ENCODE data around the gene USP48.
A peak's percentile ranks its signal among the peaks of the same experiment; 100 is the strongest.
"Not testable (repeated sequence)": the region's sequence is repeated elsewhere in the genome, so short reads cannot be mapped to it uniquely, and the experiment has no call there.

The USP48 gene

GRCh38 chr1:21799730-21800129, 16.8 kb upstream of the USP48 start:
- Mint-ChIP-seq H3K27ac (no peak overlapping the region), H3K36me3 (peaks cover 3 to 5% of the 10 kb centered on the region in 2 donors), H3K27me3 (peaks cover 0 to 4% of the 10 kb centered on the region in 2 donors), H3K4me3 (no peak overlapping the region), H3K4me1 (peaks cover 0 to 9% of the 10 kb centered on the region in 2 donors), H3K9me3 (peaks cover 4 to 7% of the 10 kb centered on the region in 2 donors)
- DNase-seq (no peak), ATAC-seq (replicated peaks) (no peak)

DNA sequence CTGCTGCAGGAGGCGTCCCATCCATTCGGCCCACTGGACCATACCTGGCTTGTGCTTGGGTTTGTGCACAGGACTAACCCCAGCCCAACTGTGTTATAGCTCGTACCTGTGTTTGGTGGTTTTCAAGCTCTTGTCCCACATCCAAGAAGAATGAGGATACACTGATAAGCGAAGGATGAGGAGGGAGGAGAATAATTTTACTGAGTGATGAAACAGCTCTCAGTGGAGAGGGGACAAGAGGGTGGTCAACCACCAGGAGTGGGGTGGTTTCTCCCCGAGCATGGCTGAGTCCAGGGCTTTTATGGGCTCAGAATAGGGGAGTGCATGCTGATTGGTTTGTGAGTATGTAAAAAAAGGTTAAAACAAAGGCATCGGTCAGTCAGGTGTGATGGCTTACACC, 12.1 kb upstream of the USP48 start:
- peaks cover 7 to 8% of the 10 kb centered on the region in 2 donors for H3K9me3 Mint-ChIP-seq
- peaks cover 0 to 9% of the 10 kb centered on the region in 2 donors for H3K4me1 Mint-ChIP-seq
- peaks cover 5 to 7% of the 10 kb centered on the region in 2 donors for H3K36me3 Mint-ChIP-seq
- H3K27ac Mint-ChIP-seq = no peak overlapping the region
- ATAC-seq (replicated peaks) (no peak), DNase-seq (no peak)
- no peak overlapping the region for H3K4me3 Mint-ChIP-seq
- H3K27me3 Mint-ChIP-seq = no peaks in the 10 kb centered on the region

DNA sequence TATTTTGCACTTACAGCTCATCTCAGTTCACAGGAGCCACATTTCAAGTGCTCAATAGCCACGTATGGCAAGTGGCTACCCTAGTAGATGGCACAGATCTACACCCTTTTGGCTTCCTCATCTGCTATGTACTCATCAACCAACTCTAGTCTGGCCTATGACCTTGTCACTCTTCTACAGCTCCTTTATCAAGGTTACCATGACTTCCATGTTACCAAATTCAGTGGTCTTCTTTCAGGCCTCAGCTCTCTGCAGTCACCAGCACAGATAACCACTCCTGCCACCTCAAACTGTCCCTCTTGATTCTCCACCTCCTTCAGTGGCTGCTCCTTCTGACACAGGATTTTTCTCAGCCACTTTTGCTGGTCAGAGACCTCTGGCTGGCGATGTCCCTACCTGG, 11.7 kb upstream of the USP48 start:
- no peak overlapping the region for H3K4me3 Mint-ChIP-seq
- ATAC-seq (replicated peaks) = no peak
- peaks cover 5 to 7% of the 10 kb centered on the region in 2 donors for H3K36me3 Mint-ChIP-seq
- peaks cover 0 to 9% of the 10 kb centered on the region in 2 donors for H3K4me1 Mint-ChIP-seq
- H3K9me3 Mint-ChIP-seq = peaks cover 7 to 8% of the 10 kb centered on the region in 2 donors
- no peak overlapping the region for H3K27ac Mint-ChIP-seq
- no peaks in the 10 kb centered on the region for H3K27me3 Mint-ChIP-seq
- DNase-seq = no peak

GRCh38 chr1:21793104-21793503, 10.2 kb upstream of the USP48 start:
- H3K4me3 Mint-ChIP-seq = no peak overlapping the region
- peaks cover 5 to 7% of the 10 kb centered on the region in 2 donors for H3K36me3 Mint-ChIP-seq
- peaks cover 7 to 8% of the 10 kb centered on the region in 2 donors for H3K9me3 Mint-ChIP-seq
- H3K27ac Mint-ChIP-seq = no peak overlapping the region
- H3K4me1 Mint-ChIP-seq = no peaks in the 10 kb centered on the region
- DNase-seq (no peak), ATAC-seq (replicated peaks) (no peak)
- H3K27me3 Mint-ChIP-seq = no peaks in the 10 kb centered on the region

DNA sequence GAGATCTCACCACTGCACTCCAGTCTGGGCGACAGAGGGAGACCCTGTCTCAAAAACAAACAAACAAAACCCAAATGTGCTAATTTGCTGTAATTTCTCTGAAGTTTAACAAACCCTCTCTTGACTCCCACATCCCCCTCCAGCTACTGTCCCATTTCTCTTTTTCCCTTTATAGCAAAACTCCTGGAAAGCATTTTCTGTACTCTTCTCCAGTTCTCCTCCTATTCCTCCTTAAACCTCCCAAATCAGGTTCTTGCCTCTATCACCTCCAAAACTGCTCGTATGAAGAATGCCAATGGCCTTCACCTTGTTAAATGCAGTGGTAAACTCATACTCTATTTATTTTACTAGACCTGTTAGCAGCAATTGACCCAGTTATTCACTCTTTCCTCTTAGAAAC, 3.7 kb upstream of the USP48 start:
- Mint-ChIP-seq H3K9me3 (no peaks in the 10 kb centered on the region), H3K4me3 (no peak overlapping the region), H3K27me3 (peaks cover 0 to 6% of the 10 kb centered on the region in 2 donors), H3K4me1 (peaks cover 0 to 10% of the 10 kb centered on the region in 2 donors), H3K36me3 (peaks cover 0 to 4% of the 10 kb centered on the region in 2 donors), H3K27ac (no peak overlapping the region)
- no peak for DNase-seq
- ATAC-seq (replicated peaks) = no peak

GRCh38 chr1:21785764-21786163, 2.8 kb upstream of the USP48 start:
- not testable (repeated sequence) for ATAC-seq (replicated peaks); H3K36me3 Mint-ChIP-seq; H3K27ac Mint-ChIP-seq; H3K4me3 Mint-ChIP-seq; DNase-seq; H3K9me3 Mint-ChIP-seq; H3K27me3 Mint-ChIP-seq
- peaks cover 1 to 14% of the 10 kb centered on the region in 2 donors for H3K4me1 Mint-ChIP-seq

- ATAC-seq (replicated peaks) = peak in 1 of 2 donors; percentile 79
- Mint-ChIP-seq H3K4me3 (peak overlapping the region; percentile 92 to 93), H3K9me3 (no peaks in the 10 kb centered on the region), H3K36me3 (peaks cover 0 to 14% of the 10 kb centered on the region in 2 donors), H3K27ac (peak overlapping the region; percentile 100), H3K27me3 (peaks cover 0 to 6% of the 10 kb centered on the region in 2 donors), H3K4me1 (peaks cover 13 to 31% of the 10 kb centered on the region in 2 donors)
- no peak for DNase-seq
These were observed 992 bp upstream of the USP48 start for GRCh38 chr1:21783679-21784603.

DNA sequence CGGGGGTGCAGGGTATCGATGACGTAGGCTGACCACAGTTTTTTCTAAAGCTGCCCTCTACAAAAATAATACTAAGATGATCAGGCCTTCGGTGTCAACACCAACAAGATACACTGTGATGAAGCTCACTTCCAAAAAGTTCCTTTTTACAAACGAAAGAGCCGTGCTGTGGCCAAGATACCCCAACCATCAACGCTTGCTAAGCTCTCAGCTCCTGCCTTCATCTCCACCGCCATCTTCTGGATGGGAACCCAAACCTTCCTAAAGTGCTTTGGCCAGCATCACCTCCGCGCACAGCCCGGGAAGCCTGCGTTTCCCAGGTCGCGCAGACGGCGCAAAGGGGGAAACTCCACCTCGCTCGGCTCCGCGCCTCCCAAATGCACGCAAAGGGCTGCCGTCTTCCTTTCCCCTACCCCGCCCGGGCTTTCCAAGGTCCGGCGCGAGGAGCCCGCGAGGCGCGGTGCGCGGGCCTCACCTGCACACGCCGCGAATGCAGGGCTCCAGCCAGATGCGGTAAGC, 541 bp downstream of the USP48 start:
- Mint-ChIP-seq H3K36me3 (peaks cover 2 to 19% of the 10 kb centered on the region in 2 donors), H3K9me3 (no peaks in the 10 kb centered on the region), H3K4me3 (peak overlapping the region; percentile 92 to 93), H3K27ac (peak overlapping the region; percentile 100), H3K4me1 (peaks cover 18 to 41% of the 10 kb centered on the region in 2 donors), H3K27me3 (peaks cover 0 to 6% of the 10 kb centered on the region in 2 donors)
- DNase-seq (peak; percentile 56), ATAC-seq (replicated peaks) (peak; percentile 10 to 19)

DNA sequence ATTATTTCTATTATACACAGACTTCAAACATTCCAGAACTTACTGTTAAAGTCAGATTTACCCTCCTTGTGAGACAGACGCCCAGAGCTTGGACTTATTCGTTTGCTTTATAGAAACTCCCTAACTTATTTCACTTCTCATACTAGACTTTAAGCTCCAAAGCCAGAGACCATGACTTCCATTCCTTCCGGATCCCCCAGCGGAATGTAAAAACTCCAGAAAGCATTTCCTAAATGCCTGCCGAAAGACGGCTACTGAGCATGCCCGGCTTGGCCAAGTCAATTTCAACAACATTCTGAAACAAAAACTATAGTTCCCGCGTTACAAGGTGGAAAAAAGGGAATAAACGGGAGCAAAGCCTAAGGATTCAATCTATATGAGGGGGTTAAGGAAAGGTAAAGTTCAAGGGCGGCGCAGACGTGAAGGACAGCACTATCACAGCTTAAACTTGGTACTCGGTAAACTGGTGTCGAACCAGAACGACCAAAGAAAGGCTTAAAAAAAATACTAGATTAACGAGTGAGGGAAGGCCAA, 1.1 kb downstream of the USP48 start:
- DNase-seq (no peak), ATAC-seq (replicated peaks) (no peak)
- Mint-ChIP-seq H3K27me3 (peaks cover 0 to 5% of the 10 kb centered on the region in 2 donors), H3K27ac (peak overlapping the region; percentile 100), H3K9me3 (no peaks in the 10 kb centered on the region), H3K36me3 (peaks cover 5 to 24% of the 10 kb centered on the region in 2 donors), H3K4me3 (peak overlapping the region; percentile 92 to 93), H3K4me1 (peaks cover 21 to 47% of the 10 kb centered on the region in 2 donors)

DNA sequence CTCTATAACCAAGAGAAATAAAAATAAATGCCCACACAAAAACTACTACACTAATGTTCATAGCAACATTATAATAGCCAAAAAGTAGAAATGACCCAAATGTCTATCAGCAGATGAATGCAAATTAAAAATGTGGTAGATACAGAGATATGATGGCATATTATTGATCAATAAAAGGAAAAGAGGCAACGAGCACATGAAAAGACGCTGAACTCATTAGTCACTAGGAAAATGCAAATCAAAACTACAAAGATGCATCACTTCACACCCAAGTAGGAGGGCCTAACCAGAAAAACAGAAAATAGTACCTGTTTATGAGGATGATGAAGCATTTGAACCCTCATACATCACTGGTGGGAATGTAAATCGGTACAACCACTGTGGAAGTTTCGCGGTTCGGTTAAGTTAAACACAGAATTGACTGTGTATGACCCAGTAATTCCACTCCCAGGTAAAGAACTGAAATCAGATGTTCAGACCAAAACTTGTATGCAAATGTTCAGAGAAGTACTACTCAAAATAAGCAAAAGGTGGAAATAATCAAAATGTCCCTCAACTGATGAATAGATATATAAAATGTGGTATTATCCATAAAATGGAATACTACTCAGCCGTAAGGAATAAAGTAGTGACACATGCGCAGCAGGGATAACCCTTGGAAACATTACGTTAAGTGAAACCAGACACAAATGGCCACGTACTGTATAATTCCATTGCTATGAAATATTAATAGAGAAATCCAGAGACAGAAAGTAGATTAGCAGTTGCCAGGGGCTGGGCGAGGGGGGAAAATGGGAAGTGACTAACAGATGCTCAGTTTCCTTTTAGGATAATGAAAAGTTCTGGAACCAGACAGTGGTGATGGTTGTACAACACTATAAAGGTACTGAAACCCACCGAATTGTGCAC, 3.1 kb downstream of the USP48 start:
- no peaks in the 10 kb centered on the region for H3K27me3 Mint-ChIP-seq
- H3K36me3 Mint-ChIP-seq = peaks cover 5 to 34% of the 10 kb centered on the region in 2 donors
- H3K27ac Mint-ChIP-seq = peak overlapping the region; percentile 96
- peak; percentile 48 to 58 for ATAC-seq (replicated peaks)
- DNase-seq = peak; percentile 65
- H3K9me3 Mint-ChIP-seq = no peaks in the 10 kb centered on the region
- peak overlapping the region; percentile 73 to 78 for H3K4me3 Mint-ChIP-seq
- peaks cover 32 to 51% of the 10 kb centered on the region in 2 donors for H3K4me1 Mint-ChIP-seq

DNA sequence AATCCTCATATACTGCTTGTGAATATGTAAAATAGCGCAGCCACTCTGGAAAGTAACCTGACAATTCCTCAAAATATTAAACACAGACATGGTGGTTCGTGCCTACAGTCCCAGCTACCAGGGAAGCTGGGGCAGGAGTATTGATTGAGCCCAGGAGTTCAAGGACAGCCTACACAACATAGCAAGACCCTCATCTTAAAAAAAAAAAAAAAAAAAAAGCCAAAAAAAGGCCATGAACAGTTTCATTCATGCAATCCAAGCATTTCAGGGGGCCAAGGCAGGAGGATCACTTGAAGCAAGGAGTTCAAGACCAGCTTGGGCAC, 4.6 kb downstream of the USP48 start:
- H3K36me3 Mint-ChIP-seq = peaks cover 5 to 34% of the 10 kb centered on the region in 2 donors
- no peaks in the 10 kb centered on the region for H3K9me3 Mint-ChIP-seq
- ATAC-seq (replicated peaks) (no peak), DNase-seq (no peak)
- peaks cover 32 to 51% of the 10 kb centered on the region in 2 donors for H3K4me1 Mint-ChIP-seq
- no peaks in the 10 kb centered on the region for H3K27me3 Mint-ChIP-seq
- peak overlapping the region; percentile 65 for H3K27ac Mint-ChIP-seq
- H3K4me3 Mint-ChIP-seq = peak overlapping the region in 1 of 2 donors; percentile 30

DNA sequence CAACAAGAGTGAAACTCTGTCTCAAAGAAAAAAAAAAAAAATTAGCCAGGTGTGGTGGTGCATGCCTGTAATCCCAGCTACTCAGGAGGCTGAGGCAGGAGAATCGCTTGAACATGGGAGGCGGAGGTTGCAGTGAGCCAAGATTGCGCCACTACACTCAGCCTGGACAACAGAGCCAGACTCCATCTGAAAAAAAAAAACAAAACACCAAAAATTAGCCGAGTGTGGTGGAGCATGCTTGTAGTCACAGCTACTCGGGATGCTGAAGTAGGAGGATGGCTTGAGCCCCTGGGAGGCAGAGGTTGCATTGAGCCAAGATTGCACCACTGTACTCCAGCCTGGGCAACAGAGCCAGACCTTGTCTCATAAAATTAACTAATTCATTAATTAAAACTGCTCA, 6.0 kb downstream of the USP48 start:
- Mint-ChIP-seq H3K36me3 (peaks cover 7 to 42% of the 10 kb centered on the region in 2 donors), H3K4me1 (peaks cover 36 to 60% of the 10 kb centered on the region in 2 donors), H3K27ac (peak overlapping the region; percentile 69)
- ATAC-seq (replicated peaks); DNase-seq; H3K4me3 Mint-ChIP-seq; H3K27me3 Mint-ChIP-seq; H3K9me3 Mint-ChIP-seq: not testable (repeated sequence)

DNA sequence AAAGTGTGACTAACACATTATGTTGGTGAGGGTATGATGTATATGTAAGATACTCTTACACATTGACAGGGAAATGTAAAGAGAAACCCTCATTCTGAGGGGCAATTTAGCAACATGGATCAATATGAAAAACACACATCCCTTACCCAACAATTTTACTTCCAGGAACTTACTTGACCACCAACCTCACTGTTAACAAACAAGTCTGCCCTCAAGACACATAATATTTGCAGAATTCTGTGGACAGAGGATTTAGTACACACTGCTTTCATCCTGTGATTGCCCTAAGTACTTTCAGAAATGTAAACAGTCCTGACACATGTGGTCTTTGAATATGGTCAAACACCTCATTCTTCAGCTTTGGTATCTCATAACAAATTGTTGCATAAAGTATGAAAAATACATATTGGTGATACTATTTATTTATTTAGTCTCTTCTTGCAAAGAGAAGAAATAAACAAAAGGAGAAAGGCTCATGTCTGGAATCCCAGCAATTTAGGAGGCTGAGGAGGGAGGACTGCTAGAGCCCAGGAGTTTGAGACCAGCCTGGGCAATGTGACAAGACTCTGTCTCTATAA, 6.9 kb downstream of the USP48 start:
- Mint-ChIP-seq H3K27me3 (no peaks in the 10 kb centered on the region), H3K4me1 (peaks cover 34 to 53% of the 10 kb centered on the region in 2 donors), H3K4me3 (no peak overlapping the region), H3K9me3 (no peaks in the 10 kb centered on the region), H3K27ac (no peak overlapping the region), H3K36me3 (peaks cover 7 to 39% of the 10 kb centered on the region in 2 donors)
- DNase-seq (no peak), ATAC-seq (replicated peaks) (no peak)
